HEK293T (cell line): Measurements from ENCODE around the gene SCNN1A.

Experiments used
- CTCF ChIA-PET: fragments of 350-600 bp; formaldehyde crosslinking; extraction: SDS; loops from one replicate; lab custom pipeline; 2021; ENCODE audit warnings: antibody characterized with exemption, inconsistent platforms; lab: Yijun Ruan, JAX
- POLR2A ChIA-PET: fragments of 350-600 bp; formaldehyde crosslinking; extraction: SDS; loops from one replicate; lab custom pipeline; 2020; ENCODE audit warnings: antibody characterized with exemption, inconsistent platforms; lab: Yijun Ruan, JAX
- DNase-seq: peaks from one replicate; pipeline ENCODE4 v3.0.0; 2012; ENCODE audit warnings: mixed read lengths; ENCODE audit errors: extremely low spot score
- ARNT ChIP-seq: fragments of 450-650 bp; IDR thresholded peaks from 2 replicates; pipeline ENCODE4 v1.6.1; 2017; ENCODE audit warnings: mild to moderate bottlenecking
- BHLHE40 ChIP-seq: fragments of 450-650 bp; IDR thresholded peaks from 2 replicates; pipeline ENCODE4 v1.6.1; 2016; ENCODE audit warnings: mild to moderate bottlenecking, moderate library complexity, borderline replicate concordance
- CTBP1 ChIP-seq: fragments of 450-650 bp; IDR thresholded peaks from 2 replicates; pipeline ENCODE4 v1.6.1; 2016; ENCODE audit warnings: borderline replicate concordance
- ELF4 ChIP-seq: fragments of 450-650 bp; IDR thresholded peaks from 2 replicates; pipeline ENCODE4 v1.6.1; 2017; ENCODE audit warnings: antibody characterized with exemption
- FOXA1 ChIP-seq: fragments of 450-650 bp; IDR thresholded peaks from 2 replicates; pipeline ENCODE4 v1.6.1; 2016; ENCODE audit warnings: mild to moderate bottlenecking
- FOXK2 ChIP-seq: fragments of 450-650 bp; IDR thresholded peaks from 2 replicates; pipeline ENCODE4 v1.6.1; 2016; ENCODE audit warnings: mild to moderate bottlenecking
- FOXM1 ChIP-seq: fragments of 450-650 bp; IDR thresholded peaks from 2 replicates; pipeline ENCODE4 v1.6.1; 2017; ENCODE audit warnings: mild to moderate bottlenecking, borderline replicate concordance
- HDGF ChIP-seq: fragments of 450-650 bp; IDR thresholded peaks from 2 replicates; pipeline ENCODE4 v1.6.1; 2017; ENCODE audit warnings: antibody characterized with exemption, borderline replicate concordance
- L3MBTL2 ChIP-seq: fragments of 450-650 bp; conservative IDR thresholded peaks from 2 replicates; pipeline ENCODE4 v1.6.1; 2016; ENCODE audit warnings: mild to moderate bottlenecking
- LEF1 ChIP-seq: fragments of 450-650 bp; IDR thresholded peaks from 2 replicates; pipeline ENCODE4 v1.6.1; 2017; ENCODE audit warnings: mild to moderate bottlenecking, borderline replicate concordance
- NFRKB ChIP-seq: fragments of 450-650 bp; IDR thresholded peaks from 2 replicates; pipeline ENCODE4 v1.6.1; 2016; ENCODE audit warnings: mild to moderate bottlenecking, moderate library complexity
- SP1 ChIP-seq: fragments of 450-650 bp; IDR thresholded peaks from 2 replicates; pipeline ENCODE4 v1.6.1; 2017
- SUZ12 ChIP-seq: fragments of 450-650 bp; IDR thresholded peaks from 2 replicates; pipeline ENCODE4 v1.6.1; 2016; ENCODE audit warnings: mild to moderate bottlenecking
- TARDBP ChIP-seq: fragments of 450-650 bp; IDR thresholded peaks from 2 replicates; pipeline ENCODE4 v1.6.1; 2016
- ZNF384 ChIP-seq: fragments of 450-650 bp; IDR thresholded peaks from 2 replicates; pipeline ENCODE4 v1.6.1; 2016
- TF ChIP-seq, protein P1 (sequence below): fragments of 450-650 bp; IDR thresholded peaks from 2 replicates; pipeline ENCODE4 v1.6.1; 2016

Gene SCNN1A

DNA sequence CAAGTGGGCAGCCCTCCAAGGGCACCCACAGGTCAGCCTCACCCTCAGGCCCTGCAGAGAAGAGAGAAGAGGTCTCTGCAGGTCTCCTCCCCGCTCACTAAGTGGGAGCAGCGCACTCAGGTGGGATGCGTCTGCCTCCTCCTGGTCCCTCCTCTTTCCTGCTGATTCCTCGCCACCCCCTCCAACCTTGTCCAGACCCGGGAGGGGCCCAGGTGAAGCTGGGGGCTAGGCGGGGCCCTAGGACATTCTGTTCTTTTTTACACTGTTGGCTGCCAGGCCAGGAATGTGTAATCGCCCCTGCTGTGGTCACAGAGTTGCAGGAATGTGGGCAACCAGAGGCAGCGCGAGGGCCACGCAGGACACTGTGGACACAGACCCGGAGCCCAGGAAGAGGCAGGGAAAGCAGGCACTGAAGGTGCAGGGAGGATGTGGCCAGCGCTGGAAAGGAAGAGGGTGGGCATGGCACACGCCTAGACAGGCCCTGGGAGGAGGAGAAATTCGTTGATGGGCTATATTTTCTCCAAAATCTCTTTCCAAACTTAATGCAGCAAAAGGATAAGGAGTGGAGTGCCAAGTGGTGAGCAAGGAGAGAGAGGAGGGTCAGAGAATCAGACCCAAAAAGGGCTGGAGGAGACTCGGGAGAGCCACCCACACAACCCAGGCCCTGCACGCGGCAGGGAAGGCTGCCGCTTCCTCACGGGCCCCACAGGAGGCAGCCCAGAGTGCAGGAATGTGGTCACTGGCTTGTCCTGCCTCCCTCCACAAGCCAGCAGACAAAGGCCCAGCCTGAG is 911 bp upstream of the SCNN1A start:
- DNase-seq = peak; percentile 75
- ChIA-PET CTCF (interaction anchor here (3.2 kb wide), 1 partner anchor 50 kb away, joined by 10 read pairs; no protein-coding TSS in a partner anchor), POLR2A (interaction anchor here (2.2 kb wide), 1 partner anchor 40 kb away, joined by 7 read pairs; no protein-coding TSS in a partner anchor)
- TF ChIP-seq HDGF (no peak), L3MBTL2 (peak; percentile 73), SP1 (no peak), LEF1 (no peak), ARNT (no peak)

GRCh38 chr12:6374786-6375160 is 590 bp downstream of the SCNN1A start:
- ChIA-PET POLR2A (interaction anchor here (0.6 to 2.2 kb wide), 6 partner anchors 12 to 159 kb away, joined by 3 to 11 read pairs (median 6); partner anchors contain the start of genes GAPDH and VAMP1), CTCF (interaction anchor here (0.5 to 3.2 kb wide), 3 partner anchors 11 to 52 kb away, joined by 3 to 10 read pairs (median 5); no protein-coding TSS in a partner anchor)
- no peak for DNase-seq
- TF ChIP-seq SP1 = no peak
- no peak for TF ChIP-seq NFRKB
- no peak for TF ChIP-seq L3MBTL2
- no peak for TF ChIP-seq SUZ12
- TF ChIP-seq FOXK2 = no peak
- TF ChIP-seq BHLHE40 = no peak
- no peak for TF ChIP-seq ELF4
- TF ChIP-seq ZNF384 = no peak
- TF ChIP-seq LEF1 = no peak
- TF ChIP-seq FOXM1 = no peak
- no peak for TF ChIP-seq TARDBP
- TF ChIP-seq CTBP1 = no peak
- TF ChIP-seq, protein P1, sequence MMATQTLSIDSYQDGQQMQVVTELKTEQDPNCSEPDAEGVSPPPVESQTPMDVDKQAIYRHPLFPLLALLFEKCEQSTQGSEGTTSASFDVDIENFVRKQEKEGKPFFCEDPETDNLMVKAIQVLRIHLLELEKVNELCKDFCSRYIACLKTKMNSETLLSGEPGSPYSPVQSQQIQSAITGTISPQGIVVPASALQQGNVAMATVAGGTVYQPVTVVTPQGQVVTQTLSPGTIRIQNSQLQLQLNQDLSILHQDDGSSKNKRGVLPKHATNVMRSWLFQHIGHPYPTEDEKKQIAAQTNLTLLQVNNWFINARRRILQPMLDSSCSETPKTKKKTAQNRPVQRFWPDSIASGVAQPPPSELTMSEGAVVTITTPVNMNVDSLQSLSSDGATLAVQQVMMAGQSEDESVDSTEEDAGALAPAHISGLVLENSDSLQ = no peak
- TF ChIP-seq FOXA1 = no peak
- no peak for TF ChIP-seq HDGF
- TF ChIP-seq ARNT = no peak

- CTCF ChIA-PET = interaction anchor here (0.5 to 3.2 kb wide), 4 partner anchors 11 to 53 kb away, joined by 3 to 10 read pairs (median 4); no protein-coding TSS in a partner anchor
- POLR2A ChIA-PET = interaction anchor here (0.6 to 2.2 kb wide), 7 partner anchors 11 to 160 kb away, joined by 3 to 11 read pairs (median 4); partner anchors contain the start of genes GAPDH and VAMP1
Observed at GRCh38 chr12:6374028-6374785, 1.2 kb downstream of the SCNN1A start.

GRCh38 chr12:6373022-6373787 is 2.2 kb downstream of the SCNN1A start:
- ChIA-PET CTCF (interaction anchor here (3.2 kb wide), 1 partner anchor 47 kb away, joined by 10 read pairs; no protein-coding TSS in a partner anchor), POLR2A (interaction anchor here (0.7 to 3.1 kb wide), 5 partner anchors 9 to 97 kb away, joined by 3 to 17 read pairs (median 6); partner anchors contain the start of genes TNFRSF1A and VAMP1)
- DNase-seq = no peak
- TF ChIP-seq FOXM1 (no peak), LEF1 (no peak), ARNT (no peak), ELF4 (no peak), SUZ12 (no peak), SP1 (no peak), HDGF (no peak), ZNF384 (no peak), L3MBTL2 (no peak), FOXK2 (no peak), CTBP1 (no peak), TARDBP (no peak), FOXA1 (no peak), NFRKB (no peak), BHLHE40 (no peak)
- TF ChIP-seq, protein P1 = no peak

More at GRCh38 chr12:6374028-6374785, 1.2 kb downstream of the SCNN1A start:
- no peak for DNase-seq
- TF ChIP-seq HDGF (no peak), L3MBTL2 (no peak), FOXA1 (no peak), BHLHE40 (no peak), ZNF384 (no peak), FOXK2 (no peak), ELF4 (no peak), SUZ12 (no peak), FOXM1 (no peak), TARDBP (no peak), CTBP1 (no peak)

- POLR2A ChIA-PET = interaction anchor here (0.6 to 3.1 kb wide), 5 partner anchors 9 to 121 kb away, joined by 3 to 17 read pairs (median 4); partner anchors contain the start of genes MRPL51 and TNFRSF1A
Observed at GRCh38 chr12:6372403-6373003, 2.9 kb downstream of the SCNN1A start.

More at GRCh38 chr12:6372403-6373003, 2.9 kb downstream of the SCNN1A start:
- DNase-seq = no peak
- CTCF ChIA-PET = no interaction called here
- TF ChIP-seq TARDBP = no peak
- TF ChIP-seq FOXM1 = no peak
- no peak for TF ChIP-seq HDGF
- TF ChIP-seq ELF4 = no peak
- no peak for TF ChIP-seq FOXA1
- no peak for TF ChIP-seq SUZ12
